GM10266 (cell line): ENCODE data around the gene NINL.

Source experiments
- DNase-seq: peaks from one replicate; pipeline ENCODE4 v3.0.0; 2012; ENCODE audit errors: extremely low spot score
- TF ChIP-seq, protein P1 (sequence below): IDR thresholded peaks from 2 replicates; pipeline ENCODE4 v1.5.1; 2012; ENCODE audit warnings: mild to moderate bottlenecking, low read depth; ENCODE audit not compliant: control insufficient read depth, insufficient read depth; ENCODE audit errors: missing control alignments

The NINL gene

DNA sequence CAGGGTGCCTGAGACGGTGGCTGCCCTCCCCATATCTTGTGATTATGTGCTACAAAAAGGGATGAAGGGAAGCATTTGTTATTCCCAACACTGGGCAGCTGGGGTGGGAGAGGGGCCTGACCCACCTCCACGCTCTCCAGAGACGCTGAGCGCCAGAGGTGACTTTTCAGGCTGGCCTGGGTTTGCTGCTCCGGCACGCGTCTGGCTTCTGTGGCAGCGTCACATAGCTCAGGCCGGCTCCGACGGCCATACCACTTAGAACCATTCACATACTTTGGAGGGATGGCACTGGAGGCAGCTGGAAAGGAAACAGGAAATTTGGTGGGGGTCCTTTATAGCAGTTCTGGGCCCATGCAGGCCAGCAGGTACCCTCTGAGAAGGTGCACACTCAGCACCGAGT is 72.6 kb downstream of the NINL start:
- TF ChIP-seq, protein P1, sequence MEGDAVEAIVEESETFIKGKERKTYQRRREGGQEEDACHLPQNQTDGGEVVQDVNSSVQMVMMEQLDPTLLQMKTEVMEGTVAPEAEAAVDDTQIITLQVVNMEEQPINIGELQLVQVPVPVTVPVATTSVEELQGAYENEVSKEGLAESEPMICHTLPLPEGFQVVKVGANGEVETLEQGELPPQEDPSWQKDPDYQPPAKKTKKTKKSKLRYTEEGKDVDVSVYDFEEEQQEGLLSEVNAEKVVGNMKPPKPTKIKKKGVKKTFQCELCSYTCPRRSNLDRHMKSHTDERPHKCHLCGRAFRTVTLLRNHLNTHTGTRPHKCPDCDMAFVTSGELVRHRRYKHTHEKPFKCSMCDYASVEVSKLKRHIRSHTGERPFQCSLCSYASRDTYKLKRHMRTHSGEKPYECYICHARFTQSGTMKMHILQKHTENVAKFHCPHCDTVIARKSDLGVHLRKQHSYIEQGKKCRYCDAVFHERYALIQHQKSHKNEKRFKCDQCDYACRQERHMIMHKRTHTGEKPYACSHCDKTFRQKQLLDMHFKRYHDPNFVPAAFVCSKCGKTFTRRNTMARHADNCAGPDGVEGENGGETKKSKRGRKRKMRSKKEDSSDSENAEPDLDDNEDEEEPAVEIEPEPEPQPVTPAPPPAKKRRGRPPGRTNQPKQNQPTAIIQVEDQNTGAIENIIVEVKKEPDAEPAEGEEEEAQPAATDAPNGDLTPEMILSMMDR = no peak
- DNase-seq = no peak

DNA sequence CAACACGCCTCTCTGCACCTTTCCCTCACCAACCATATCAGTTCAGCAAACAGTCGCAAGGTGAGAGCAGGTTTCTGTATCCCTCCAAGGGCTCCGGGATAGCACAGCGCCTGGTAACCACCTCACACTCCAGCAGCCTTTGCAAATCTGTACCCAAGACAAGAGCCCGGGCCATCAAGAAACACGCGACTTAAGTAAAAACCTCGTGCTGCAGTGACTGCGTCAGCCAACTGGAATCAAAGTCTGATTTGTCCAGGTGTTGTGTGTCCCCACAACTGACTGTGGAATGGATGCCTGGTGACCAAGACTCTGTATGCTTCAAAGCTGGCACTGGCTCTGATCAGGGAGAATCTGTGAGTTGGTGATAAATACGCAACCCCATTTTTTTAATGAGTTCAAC is 74.1 kb downstream of the NINL start:
- TF ChIP-seq, protein P1 = no peak
- DNase-seq = no peak

DNA sequence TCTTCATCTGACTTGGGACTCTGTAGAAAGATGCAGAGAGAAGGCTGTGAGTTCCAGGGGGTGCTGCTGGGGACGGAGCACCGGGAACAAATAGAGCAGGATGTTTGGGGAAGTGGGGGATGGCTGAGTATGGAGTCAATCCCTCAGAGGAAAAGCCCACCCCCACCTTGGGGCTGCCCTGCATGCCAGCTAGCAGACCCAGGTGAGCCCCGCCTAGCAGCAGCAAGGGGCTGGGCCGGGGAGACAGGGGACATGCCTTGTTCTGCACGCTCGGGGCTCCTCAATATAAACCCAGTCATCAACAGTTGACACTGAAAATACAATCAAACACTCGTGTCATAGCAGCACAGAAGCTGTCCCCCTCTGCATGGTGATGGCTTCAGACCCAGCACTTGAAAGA is 74.6 kb downstream of the NINL start:
- no peak for DNase-seq
- TF ChIP-seq, protein P1 = no peak

DNA sequence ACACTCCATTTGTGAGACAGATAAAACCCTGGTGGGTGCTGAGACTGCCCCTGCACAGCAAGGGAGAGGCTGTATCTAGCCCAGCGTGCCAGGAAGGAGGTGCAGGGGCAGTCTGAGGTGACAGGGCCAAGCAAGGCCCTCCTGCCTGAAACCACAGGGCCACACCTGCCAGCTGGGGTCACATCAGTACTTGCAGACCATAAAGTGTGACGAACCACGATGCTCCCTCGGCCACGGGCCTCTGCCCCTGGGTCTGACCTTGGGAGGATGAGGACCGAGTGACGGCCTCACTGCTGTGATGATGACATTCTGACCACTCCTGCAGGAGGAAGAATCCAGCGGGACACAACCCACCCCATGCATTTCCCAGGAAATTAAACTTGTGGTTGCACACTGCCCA is 75.1 kb downstream of the NINL start:
- TF ChIP-seq, protein P1 = no peak
- no peak for DNase-seq

DNA sequence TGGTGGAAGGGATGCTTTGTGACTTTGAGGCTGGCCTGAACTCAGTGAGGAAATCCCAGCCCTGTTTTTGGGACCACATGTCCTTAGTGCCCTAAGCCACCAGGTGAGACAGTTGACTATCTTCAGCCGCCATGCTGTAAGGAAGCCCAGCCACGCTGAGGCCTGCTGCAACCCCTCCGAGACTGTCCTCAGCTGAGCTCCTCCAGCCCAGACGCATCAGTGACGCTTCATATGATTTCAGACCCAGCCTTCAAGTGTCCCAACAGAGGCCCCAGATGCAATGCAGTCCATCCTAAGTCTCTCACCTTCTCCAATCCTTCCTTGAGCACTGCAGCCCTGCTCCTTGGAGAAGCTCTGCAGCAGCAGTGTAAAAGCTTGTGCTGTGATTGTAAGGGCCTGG is 76.2 kb downstream of the NINL start:
- TF ChIP-seq, protein P1 = no peak
- no peak for DNase-seq

DNA sequence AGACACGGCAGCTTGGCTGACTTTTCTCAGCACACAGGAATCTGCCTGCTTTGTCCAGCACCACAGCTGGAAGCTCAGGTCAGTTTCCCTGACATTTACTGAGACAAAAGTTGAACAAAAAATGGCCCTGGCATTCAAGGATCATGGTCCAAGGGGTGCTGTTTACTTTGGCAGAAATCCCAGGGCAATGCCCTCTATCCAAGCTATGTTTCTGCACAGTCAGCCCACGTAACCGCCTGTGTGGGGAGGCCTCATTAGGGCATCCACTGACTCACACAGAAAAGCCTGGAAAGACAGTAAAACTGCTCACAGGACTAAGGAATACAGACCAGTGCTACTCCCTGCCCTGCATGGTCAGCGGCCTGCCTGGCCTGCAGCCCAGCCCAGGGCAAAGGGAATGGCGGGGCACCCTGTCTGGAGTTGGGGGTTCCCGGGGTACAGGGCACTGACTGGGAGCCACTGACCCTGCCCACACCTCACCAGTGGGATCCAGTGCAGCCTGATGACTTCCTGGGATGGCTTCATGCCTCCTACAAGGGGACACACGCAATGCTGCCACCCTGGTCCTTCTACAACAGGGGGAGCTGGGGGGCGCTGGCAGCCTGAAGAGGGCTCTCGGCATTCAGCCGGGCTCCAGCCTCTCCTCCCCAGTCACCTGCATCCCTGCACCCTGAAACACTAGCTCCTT is 77.1 kb downstream of the NINL start:
- TF ChIP-seq, protein P1 = no peak
- DNase-seq = no peak

DNA sequence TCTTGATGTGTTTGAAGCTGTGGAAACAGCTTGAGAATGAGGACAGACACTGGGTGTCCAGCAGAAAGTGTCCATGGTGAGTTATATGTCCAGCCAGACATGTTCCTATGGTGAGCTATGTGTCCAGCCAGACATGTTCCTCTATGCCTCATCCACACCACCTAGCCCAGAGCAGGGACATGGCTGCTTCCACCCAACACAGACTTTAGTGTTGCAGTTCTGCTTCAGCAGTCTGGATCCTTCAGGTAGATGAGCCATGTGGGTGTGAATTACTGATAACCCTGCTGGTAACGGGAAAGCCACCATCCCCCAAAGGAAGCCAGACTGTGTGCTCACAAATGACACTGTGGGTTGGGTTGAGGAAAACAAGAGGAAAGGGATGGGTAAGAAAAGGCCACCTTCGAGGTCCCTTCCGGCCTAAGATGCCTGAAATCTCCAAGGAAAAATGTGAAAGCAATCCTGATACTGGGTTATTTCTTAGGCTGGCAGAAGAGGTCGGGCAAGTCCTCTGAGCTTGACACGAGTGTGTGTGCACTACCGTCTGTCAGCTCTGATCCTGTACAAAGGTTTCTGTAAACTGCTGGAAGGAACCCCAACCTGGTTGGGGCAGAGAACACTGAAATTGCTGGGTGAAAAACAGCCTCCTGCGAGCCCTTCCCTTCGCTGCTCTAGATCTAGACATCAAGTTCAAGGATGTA is 77.8 kb downstream of the NINL start:
- DNase-seq = no peak
- TF ChIP-seq, protein P1 = no peak
